Skeletal muscle satellite cell (primary cell): ENCODE results near the gene ARHGAP6.
"Not testable (repeated sequence)": the region's sequence is repeated elsewhere in the genome, so short reads cannot be mapped to it uniquely, and the experiment has no call there.

Experiments
- H3K27me3 ChIP-seq: 2 replicates; pipeline ENCODE4 v1.7.0; 2013; ENCODE audit warnings: low read length; ENCODE audit not compliant: control insufficient read depth, insufficient read depth
- H3K36me3 ChIP-seq: 2 replicates; pipeline ENCODE4 v1.7.0; 2013; ENCODE audit warnings: mild to moderate bottlenecking, control low read depth, low read length; ENCODE audit not compliant: insufficient read depth
- H3K4me1 ChIP-seq: 2 replicates; pipeline ENCODE4 v1.7.0; 2013; ENCODE audit warnings: low read length; ENCODE audit not compliant: control insufficient read depth, insufficient read depth
- H3K4me2 ChIP-seq: 2 replicates; pipeline ENCODE4 v1.7.0; 2013; ENCODE audit warnings: mild to moderate bottlenecking, low read length
- H3K4me3 ChIP-seq: 2 replicates; pipeline ENCODE4 v1.7.0; 2013; ENCODE audit warnings: low read length
- H3K9ac ChIP-seq: 2 replicates; pipeline ENCODE4 v1.7.0; 2013; ENCODE audit warnings: mild to moderate bottlenecking, low read depth, low read length, moderate library complexity
- H3K9me3 ChIP-seq: replicated peaks from 2 replicates; pipeline ENCODE4 v1.7.0; 2013; ENCODE audit warnings: mild to moderate bottlenecking, control low read depth, low read length

Gene ARHGAP6

DNA sequence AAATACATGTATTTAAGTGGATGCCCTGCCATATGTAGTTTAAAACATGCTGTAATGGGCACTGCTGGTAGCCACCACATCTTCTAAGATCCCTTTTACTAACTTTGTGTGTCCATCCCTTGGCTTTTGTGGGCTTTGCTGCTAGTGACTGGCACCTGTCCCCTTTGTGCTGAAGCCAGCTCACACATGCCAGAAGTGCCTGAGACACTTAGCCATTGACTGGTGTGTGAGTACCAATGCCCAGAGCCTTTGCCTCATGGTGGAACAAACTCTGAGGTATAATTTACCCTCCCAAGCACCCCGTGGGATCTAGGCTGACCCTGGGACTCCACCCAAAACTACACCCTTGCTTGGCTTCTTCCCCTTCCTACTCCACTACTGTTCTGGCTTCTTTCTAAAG is 33.0 kb downstream of the ARHGAP6 start:
- Histone ChIP-seq H3K4me3 (no peak overlapping the region), H3K9ac (no peak overlapping the region), H3K9me3 (no peaks in the 10 kb centered on the region), H3K36me3 (no peaks in the 10 kb centered on the region), H3K4me2 (no peak overlapping the region), H3K4me1 (no peaks in the 10 kb centered on the region), H3K27me3 (no peaks in the 10 kb centered on the region)

DNA sequence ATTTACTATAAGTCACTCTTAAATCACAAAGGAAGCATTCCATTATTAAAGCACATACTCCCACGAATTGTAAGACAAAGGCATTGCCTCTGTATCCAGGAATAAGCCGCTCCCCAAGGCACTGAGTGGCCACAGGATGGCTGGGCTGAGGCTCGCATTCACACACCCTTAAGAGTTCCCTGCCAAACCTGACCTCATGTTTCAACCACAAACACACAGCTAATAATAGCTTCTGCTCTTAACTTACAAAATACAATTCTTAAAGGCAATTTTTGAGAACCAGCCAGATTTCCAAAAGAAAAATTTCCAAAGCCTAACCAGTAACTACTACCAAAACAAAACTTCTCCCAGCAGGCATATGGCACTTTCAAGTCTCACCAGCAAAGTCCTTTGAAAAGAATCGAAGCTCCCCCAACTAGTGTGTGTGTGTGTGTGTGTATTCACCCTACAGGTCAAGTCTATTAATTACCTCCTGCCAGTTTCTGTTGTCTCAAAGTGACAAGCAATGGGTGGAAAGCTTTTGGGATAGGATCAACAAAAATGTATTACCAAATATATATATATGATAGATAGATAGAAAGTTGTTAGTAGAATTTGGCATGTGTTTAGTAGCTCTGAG is 36.0 kb downstream of the ARHGAP6 start:
- no peaks in the 10 kb centered on the region for H3K27me3 ChIP-seq
- no peaks in the 10 kb centered on the region for H3K9me3 ChIP-seq
- H3K4me2 ChIP-seq = no peak overlapping the region
- H3K4me1 ChIP-seq = no peaks in the 10 kb centered on the region
- no peak overlapping the region for H3K9ac ChIP-seq
- no peak overlapping the region for H3K4me3 ChIP-seq
- H3K36me3 ChIP-seq = no peaks in the 10 kb centered on the region

DNA sequence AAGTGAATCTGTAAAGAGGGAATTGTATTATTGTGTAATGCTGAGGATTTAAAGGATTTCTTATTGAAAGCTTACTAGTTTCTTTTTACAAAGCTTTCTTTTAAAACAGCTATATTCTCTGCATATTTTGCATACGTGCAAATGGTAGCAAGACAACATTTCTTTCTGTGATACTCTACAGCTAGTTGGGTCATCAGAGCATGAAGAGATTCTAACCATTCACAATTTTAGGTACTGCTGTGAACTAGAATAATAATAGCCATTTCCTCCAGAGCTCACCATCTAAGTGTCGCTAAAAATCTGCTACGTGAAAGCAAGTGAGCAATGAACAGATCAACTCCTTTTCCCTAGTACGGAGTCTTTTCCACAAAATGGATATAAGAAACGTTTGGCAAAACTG is 37.3 kb downstream of the ARHGAP6 start:
- Histone ChIP-seq H3K9ac (no peak overlapping the region), H3K36me3 (no peaks in the 10 kb centered on the region), H3K27me3 (no peaks in the 10 kb centered on the region), H3K9me3 (no peaks in the 10 kb centered on the region), H3K4me3 (no peak overlapping the region), H3K4me1 (no peaks in the 10 kb centered on the region), H3K4me2 (no peak overlapping the region)

DNA sequence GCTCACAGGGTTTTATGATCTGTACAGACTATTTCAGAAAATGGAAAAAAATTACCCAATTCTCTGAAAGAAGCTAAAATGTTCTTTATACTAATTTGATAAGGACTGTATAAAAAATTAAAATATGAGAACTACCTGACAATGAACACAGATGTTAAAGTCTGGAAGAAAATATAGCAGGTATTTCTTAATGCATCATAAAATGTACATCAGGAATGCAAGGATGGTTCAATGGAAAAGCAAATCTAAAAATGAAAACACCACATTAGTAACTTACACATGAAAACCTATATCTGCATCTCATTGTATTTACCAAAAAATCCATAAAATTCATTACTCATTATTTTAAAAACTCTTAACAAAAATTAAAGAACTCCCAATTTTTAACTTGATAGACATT is 39.4 kb downstream of the ARHGAP6 start:
- Histone ChIP-seq H3K9me3 (no peaks in the 10 kb centered on the region), H3K4me1 (no peaks in the 10 kb centered on the region), H3K36me3 (no peaks in the 10 kb centered on the region), H3K9ac (no peak overlapping the region), H3K4me2 (no peak overlapping the region), H3K4me3 (no peak overlapping the region), H3K27me3 (no peaks in the 10 kb centered on the region)

DNA sequence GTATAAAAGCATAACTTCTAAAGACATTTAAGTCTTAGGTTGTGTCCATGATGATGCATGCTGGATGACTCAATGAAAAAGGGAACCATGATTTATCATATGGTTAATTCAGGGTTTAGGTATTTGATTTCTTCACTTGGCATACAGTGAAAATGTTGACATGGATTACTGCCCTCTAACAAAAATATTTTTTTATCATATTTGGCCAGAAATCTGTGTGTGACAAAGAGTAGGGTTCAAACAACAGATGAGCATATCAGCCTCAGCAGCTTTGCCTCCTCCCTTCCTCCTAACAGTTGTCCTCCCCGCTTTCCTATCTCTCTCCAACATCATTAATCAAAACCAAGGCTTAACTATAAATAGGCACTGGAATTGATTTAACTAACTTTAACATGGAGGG is 46.3 kb downstream of the ARHGAP6 start:
- Histone ChIP-seq H3K36me3 (no peaks in the 10 kb centered on the region), H3K9ac (no peak overlapping the region), H3K9me3 (no peaks in the 10 kb centered on the region), H3K4me3 (no peak overlapping the region), H3K4me2 (peak overlapping the region; percentile 33), H3K4me1 (peaks cover 7% of the 10 kb centered on the region), H3K27me3 (no peaks in the 10 kb centered on the region)

DNA sequence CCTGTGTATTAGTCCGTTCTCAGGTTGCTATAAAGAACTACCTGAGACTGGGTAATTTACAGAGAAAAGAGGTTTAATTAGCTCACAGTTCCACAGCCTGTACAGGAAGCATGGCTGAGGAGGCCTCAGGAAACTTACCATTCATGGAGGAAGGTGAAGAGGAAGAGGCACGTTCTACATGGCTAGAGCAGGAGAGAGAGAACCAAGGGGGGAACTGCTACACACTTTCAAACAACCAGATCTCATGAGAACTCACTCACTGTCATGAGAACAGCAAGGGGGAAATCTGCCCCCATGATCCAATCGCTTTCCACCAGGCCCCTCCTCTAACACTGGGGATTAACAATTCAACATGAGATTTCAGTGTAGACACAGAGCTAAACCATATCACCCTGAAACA is 51.5 kb downstream of the ARHGAP6 start:
- not testable (repeated sequence) for H3K4me2 ChIP-seq, H3K9me3 ChIP-seq, H3K36me3 ChIP-seq, H3K9ac ChIP-seq, H3K4me3 ChIP-seq, H3K27me3 ChIP-seq, H3K4me1 ChIP-seq

DNA sequence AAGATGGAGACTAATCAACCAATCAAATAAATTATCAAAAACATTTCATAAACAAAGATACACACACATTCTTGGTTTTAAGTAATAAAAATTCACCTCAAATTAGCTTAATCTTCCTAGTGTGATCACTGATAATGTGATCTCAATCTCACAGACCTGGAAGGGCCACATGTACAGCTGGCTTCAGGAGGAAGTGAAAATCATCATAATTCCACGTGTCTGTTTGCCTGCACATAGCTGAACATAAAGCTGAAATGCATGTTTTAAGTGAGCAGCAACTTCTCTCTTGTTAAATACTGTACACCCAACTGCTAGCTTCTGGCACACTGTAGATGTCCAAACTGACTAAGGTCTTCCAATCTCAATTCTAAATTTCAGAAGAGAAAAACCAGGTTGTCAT is 53.8 kb downstream of the ARHGAP6 start:
- H3K9me3 ChIP-seq = no peaks in the 10 kb centered on the region
- no peaks in the 10 kb centered on the region for H3K36me3 ChIP-seq
- H3K9ac ChIP-seq = no peak overlapping the region
- no peaks in the 10 kb centered on the region for H3K27me3 ChIP-seq
- H3K4me3 ChIP-seq = no peak overlapping the region
- no peak overlapping the region for H3K4me2 ChIP-seq
- H3K4me1 ChIP-seq = no peaks in the 10 kb centered on the region

DNA sequence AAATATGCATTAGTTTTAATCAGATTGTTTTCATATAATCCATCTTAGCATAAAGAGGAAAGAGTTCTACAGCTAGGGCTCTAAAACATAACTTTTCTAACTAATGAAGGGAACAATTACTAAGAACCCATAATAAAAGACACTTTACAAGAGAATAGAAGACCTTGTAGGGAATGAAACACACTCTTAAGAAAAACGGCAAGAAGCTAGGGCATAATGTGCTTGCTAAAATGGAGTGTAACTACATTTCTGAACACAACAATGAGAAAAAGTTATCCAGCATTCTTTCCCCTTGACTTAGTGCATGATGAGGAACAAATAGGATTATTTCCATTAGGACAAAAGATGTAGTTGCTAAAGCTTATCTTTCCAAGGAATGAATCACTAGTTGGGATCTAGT is 54.6 kb downstream of the ARHGAP6 start:
- Histone ChIP-seq H3K4me3 (no peak overlapping the region), H3K36me3 (no peaks in the 10 kb centered on the region), H3K4me2 (no peak overlapping the region), H3K4me1 (no peaks in the 10 kb centered on the region), H3K27me3 (no peaks in the 10 kb centered on the region), H3K9me3 (no peaks in the 10 kb centered on the region), H3K9ac (no peak overlapping the region)

DNA sequence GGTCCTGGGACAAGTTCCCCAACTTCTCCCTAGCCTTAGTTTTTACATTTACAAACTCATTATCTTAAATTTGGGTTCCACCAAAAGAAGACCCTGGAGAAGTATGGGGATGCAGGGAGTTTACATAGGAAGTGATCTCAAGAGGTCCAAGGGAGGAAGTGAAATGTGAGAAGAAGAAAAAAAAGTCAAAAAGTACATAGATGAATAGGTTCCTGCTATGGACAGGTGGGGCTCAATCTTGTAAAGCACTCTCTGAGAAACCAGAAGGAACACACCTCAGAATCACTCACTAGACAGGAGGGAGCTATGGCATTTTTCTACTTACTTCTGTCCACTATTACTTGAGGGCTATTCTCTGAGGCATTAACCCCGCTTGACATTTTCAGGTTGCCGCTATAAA is 56.6 kb downstream of the ARHGAP6 start:
- H3K4me2 ChIP-seq = no peak overlapping the region
- no peaks in the 10 kb centered on the region for H3K27me3 ChIP-seq
- H3K9ac ChIP-seq = no peak overlapping the region
- no peak overlapping the region for H3K4me3 ChIP-seq
- no peaks in the 10 kb centered on the region for H3K9me3 ChIP-seq
- no peaks in the 10 kb centered on the region for H3K4me1 ChIP-seq
- H3K36me3 ChIP-seq = no peaks in the 10 kb centered on the region

DNA sequence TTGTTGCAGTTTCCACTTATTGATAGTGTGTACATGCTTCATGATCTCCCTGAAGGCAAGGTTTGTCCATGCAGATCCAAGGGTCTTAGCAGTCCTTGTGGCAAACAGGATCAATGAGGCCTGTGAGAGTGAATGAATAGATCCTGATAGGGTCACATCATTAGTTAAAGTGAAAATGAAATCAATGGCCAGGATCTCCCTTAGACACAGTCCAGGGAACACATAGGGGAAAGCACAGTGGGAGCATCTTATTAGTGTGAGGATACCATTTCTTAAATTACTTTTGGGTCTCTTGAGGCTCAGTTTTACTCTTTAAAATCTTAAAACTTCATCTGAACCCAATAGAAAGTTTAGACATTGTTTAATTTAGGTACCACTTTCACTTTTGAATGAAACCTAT is 59.3 kb downstream of the ARHGAP6 start:
- H3K9ac ChIP-seq = no peak overlapping the region
- no peak overlapping the region for H3K4me3 ChIP-seq
- no peaks in the 10 kb centered on the region for H3K36me3 ChIP-seq
- no peaks in the 10 kb centered on the region for H3K4me1 ChIP-seq
- no peak overlapping the region for H3K4me2 ChIP-seq
- no peaks in the 10 kb centered on the region for H3K27me3 ChIP-seq
- H3K9me3 ChIP-seq = no peaks in the 10 kb centered on the region

DNA sequence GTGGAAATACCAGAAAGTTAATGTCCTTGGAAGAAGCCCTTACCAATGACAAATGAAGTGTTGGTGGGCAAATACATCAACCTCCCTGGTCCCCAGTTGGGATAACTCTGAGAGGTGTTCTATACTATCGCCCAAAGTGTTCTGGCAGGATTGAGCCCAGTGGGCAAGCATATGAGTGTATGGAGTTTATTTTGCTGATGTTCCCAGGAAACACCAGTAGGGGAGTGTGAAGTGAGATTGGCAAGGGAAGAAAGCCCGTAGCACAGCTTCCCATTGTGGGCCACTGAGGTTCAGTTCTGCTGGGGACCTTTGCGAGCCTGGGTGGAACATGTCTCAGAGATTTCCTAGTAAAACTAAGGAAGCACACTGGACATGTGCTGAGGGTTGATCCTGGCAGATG is 65.1 kb downstream of the ARHGAP6 start:
- Histone ChIP-seq H3K27me3 (no peaks in the 10 kb centered on the region), H3K4me1 (no peaks in the 10 kb centered on the region), H3K9me3 (no peaks in the 10 kb centered on the region), H3K4me3 (no peak overlapping the region), H3K9ac (no peak overlapping the region), H3K36me3 (no peaks in the 10 kb centered on the region), H3K4me2 (no peak overlapping the region)

DNA sequence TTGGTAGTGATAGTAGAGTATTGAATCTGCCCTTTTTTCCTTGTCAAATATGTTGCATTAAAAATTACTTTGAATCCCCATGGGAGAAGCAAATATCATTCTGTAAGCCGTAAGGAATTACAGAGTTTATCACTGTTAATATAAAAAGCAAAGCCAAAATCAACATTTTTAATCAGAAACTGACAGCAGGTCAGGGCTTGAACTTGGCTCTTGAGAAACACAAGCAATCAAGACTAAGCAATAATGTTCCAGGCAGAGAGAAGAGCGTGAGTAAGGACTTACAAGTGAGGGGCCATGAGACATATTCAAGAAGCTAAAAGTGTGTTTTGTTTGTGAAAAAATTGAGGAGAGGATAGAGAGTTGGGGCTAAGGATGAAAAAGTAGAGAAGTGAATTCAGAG is 68.2 kb downstream of the ARHGAP6 start:
- Histone ChIP-seq H3K4me1 (no peaks in the 10 kb centered on the region), H3K9ac (no peak overlapping the region), H3K36me3 (no peaks in the 10 kb centered on the region), H3K27me3 (no peaks in the 10 kb centered on the region), H3K9me3 (no peaks in the 10 kb centered on the region), H3K4me2 (no peak overlapping the region), H3K4me3 (no peak overlapping the region)
